HCT116 (cell line): Measurements from ENCODE around the gene DNAJA2. TPM values are rescaled to one million over a fixed set of nuclear protein-coding genes. Genes with fewer than 3 reads are reported as not detected.

ENCODE experiments used
- ATAC-seq: fragments of 200-7000 bp; cut with Tn5 transposase; 2 replicates; pipeline ENCODE4 v1.9.1; 2020; ENCODE audit warnings: mild to moderate bottlenecking, moderate library complexity
- Bru-seq: library from RNA; stranded (reverse); fragments of 400-500 nt; gene quantifications from one replicate; lab custom pipeline; 2021; lab: Mats Ljungman, UMichigan
- BruChase-seq, 2 experiments: library from RNA; stranded (reverse); fragments of 400-500 nt; gene quantifications; one replicate each; lab custom pipeline; 2021; lab: Mats Ljungman, UMichigan
- BruUV-seq: library from RNA; stranded (reverse); fragments of 400-500 nt; replicated peaks from 2 replicates; lab custom pipeline; 2021; lab: Mats Ljungman, UMichigan
- CTCF ChIA-PET: fragments of 300-600 bp; sonication (Branson Sonifier 250); formaldehyde crosslinking; loops from one replicate; lab custom pipeline; 2021; ENCODE audit warnings: antibody characterized with exemption; lab: Charles Lee
- POLR2A ChIA-PET: fragments of 300-600, 350-600 bp; sonication (Branson Sonifier 250); formaldehyde crosslinking; loops from one replicate; lab custom pipeline; 2021; ENCODE audit warnings: antibody characterized with exemption; lab: Charles Lee
- RAD21 ChIA-PET, 2 experiments: fragments of 300-600 bp; sonication (Branson Sonifier 250); formaldehyde crosslinking; loops; one replicate each; lab custom pipeline; 2023; ENCODE audit warnings: low total read pairs in 2 of 2; ENCODE audit not compliant: uncharacterized antibody in 2 of 2, unreplicated experiment in 2 of 2, low non-redundant PET in 1 of 2; lab: Charles Lee
- DNase-seq: peaks from one replicate; pipeline ENCODE4 v3.0.0-alpha.2; 2010; ENCODE audit warnings: low read depth, low spot score
- H2AFZ ChIP-seq: fragments of 200-600 bp; shearing (Covaris generic), sonication (generic); 2 replicates; pipeline ENCODE4 v1.6.1; 2017; ENCODE audit warnings: low read depth, mixed run types, mixed read lengths, antibody characterized with exemption, low read length; ENCODE audit not compliant: poor library complexity, severe bottlenecking
- H3K27ac ChIP-seq: 2 replicates; pipeline ENCODE4 v1.5.1; 2012; ENCODE audit warnings: low read depth, low read length
- H3K27me3 ChIP-seq: fragments of 200-600 bp; sonication (generic); 2 replicates; pipeline ENCODE4 v1.6.1; 2016; ENCODE audit warnings: mixed run types, low read length, mixed read lengths; ENCODE audit not compliant: insufficient read depth
- H3K36me3 ChIP-seq, 2 experiments: fragments of 200-500 bp in 1 of 2; fragments of 200-600 bp in 1 of 2; sonication (Bioruptor generic) in 1 of 2; sonication (generic) in 1 of 2; 2 replicates each; pipeline versions ENCODE4 v1.5.1 to v1.6.1; 2014 to 2016; ENCODE audit warnings: low read length in 2 of 2, inconsistent platforms in 1 of 2, mixed read lengths in 1 of 2, mixed run types in 1 of 2; ENCODE audit not compliant: insufficient read depth in 2 of 2, control insufficient read depth in 1 of 2
- H3K4me1 ChIP-seq, 2 experiments: fragments of 200-600 bp in 1 of 2; sonication (generic) in 1 of 2; 2 replicates each; pipeline versions ENCODE4 v1.5.1 to v1.6.1; 2012 to 2017; ENCODE audit warnings: low read length in 2 of 2, inconsistent platforms in 1 of 2, mild to moderate bottlenecking in 1 of 2, mixed read lengths in 1 of 2, mixed run types in 1 of 2, moderate library complexity in 1 of 2; ENCODE audit not compliant: insufficient read depth in 2 of 2, control insufficient read depth in 1 of 2
- H3K4me2 ChIP-seq: fragments of 200-600 bp; sonication (generic); 2 replicates; pipeline ENCODE4 v1.6.1; 2017; ENCODE audit warnings: mixed run types, low read length, mixed read lengths
- H3K4me3 ChIP-seq, 2 experiments: fragments of 200-600 bp in 1 of 2; sonication (generic) in 1 of 2; replicated peaks in 1 of 2; 2 replicates each; pipeline ENCODE4 v1.5.1; 2011 to 2016; ENCODE audit warnings: low read length in 2 of 2, control low read depth in 1 of 2, low read depth in 1 of 2, mild to moderate bottlenecking in 1 of 2, mixed read lengths in 1 of 2, mixed run types in 1 of 2
- H3K79me2 ChIP-seq: fragments of 200-600 bp; sonication (generic); 2 replicates; pipeline ENCODE4 v1.6.1; 2017; ENCODE audit warnings: mild to moderate bottlenecking, mixed run types, low read length, moderate library complexity, mixed read lengths; ENCODE audit not compliant: insufficient read depth
- H3K9ac ChIP-seq: fragments of 200-600 bp; sonication (generic); 2 replicates; pipeline ENCODE4 v1.6.1; 2016; ENCODE audit warnings: low read length, mixed read lengths
- H3K9me2 ChIP-seq: fragments of 200-600 bp; sonication (generic), shearing (Covaris generic); 2 replicates; pipeline ENCODE4 v1.6.1; 2017; ENCODE audit warnings: mixed run types, mild to moderate bottlenecking, moderate library complexity; ENCODE audit not compliant: insufficient read depth
- H3K9me3 ChIP-seq, 2 experiments: fragments of 200-500 bp in 1 of 2; fragments of 200-600 bp in 1 of 2; sonication (Bioruptor generic) in 1 of 2; sonication (generic) in 1 of 2; 2 replicates each; pipeline ENCODE4 v1.6.1; 2014 to 2017; ENCODE audit warnings: low read length in 2 of 2, mixed read lengths in 2 of 2, inconsistent platforms in 1 of 2, low read depth in 1 of 2, mild to moderate bottlenecking in 1 of 2, mixed run types in 1 of 2, moderate library complexity in 1 of 2; ENCODE audit not compliant: control insufficient read depth in 1 of 2, insufficient read depth in 1 of 2
- H4K20me1 ChIP-seq: fragments of 200-600 bp; sonication (generic), shearing (Covaris generic); 2 replicates; pipeline ENCODE4 v1.6.1; 2017; ENCODE audit warnings: mixed run types, mild to moderate bottlenecking, moderate library complexity; ENCODE audit not compliant: insufficient read depth
- CBX3 ChIP-seq: IDR thresholded peaks from 2 replicates; pipeline ENCODE4 v1.6.1; 2012; ENCODE audit warnings: low read depth
- CEBPB ChIP-seq: IDR thresholded peaks from 2 replicates; pipeline ENCODE4 v1.6.1; 2012; ENCODE audit warnings: low read depth
- EGR1 ChIP-seq: IDR thresholded peaks from 2 replicates; pipeline ENCODE4 v1.6.1; 2012; ENCODE audit warnings: low read depth
- EZH2phosphoT487 ChIP-seq: fragments of 200-600 bp; IDR thresholded peaks from 2 replicates; pipeline ENCODE4 v1.6.1; 2018; ENCODE audit warnings: antibody characterized with exemption, borderline replicate concordance
- FOSL1 ChIP-seq: IDR thresholded peaks from 2 replicates; pipeline ENCODE4 v1.6.1; 2012; ENCODE audit warnings: low read depth
- MAX ChIP-seq: IDR thresholded peaks from 2 replicates; pipeline ENCODE4 v1.6.1; 2012
- POLR2A ChIP-seq: IDR thresholded peaks from 2 replicates; pipeline ENCODE4 v1.7.0; 2011; ENCODE audit warnings: borderline replicate concordance; ENCODE audit not compliant: insufficient read depth, insufficient read length; ENCODE audit errors: extremely low read depth
- POLR2AphosphoS5 ChIP-seq: IDR thresholded peaks from 2 replicates; pipeline ENCODE4 v1.6.1; 2011; ENCODE audit warnings: mild to moderate bottlenecking, low read depth, low read length, moderate library complexity
- RAD21 ChIP-seq: IDR thresholded peaks from 2 replicates; pipeline ENCODE4 v1.6.1; 2012; ENCODE audit warnings: low read depth, mild to moderate bottlenecking
- SIN3A ChIP-seq: IDR thresholded peaks from 2 replicates; pipeline ENCODE4 v1.6.1; 2012; ENCODE audit warnings: low read depth
- SRF ChIP-seq: IDR thresholded peaks from 2 replicates; pipeline ENCODE4 v1.6.1; 2012; ENCODE audit warnings: low read depth
- TCF7L2 ChIP-seq: IDR thresholded peaks from 2 replicates; pipeline ENCODE4 v1.7.0; 2011; ENCODE audit warnings: borderline replicate concordance, inconsistent platforms; ENCODE audit not compliant: insufficient read depth, insufficient read length; ENCODE audit errors: extremely low read depth
- YY1 ChIP-seq: IDR thresholded peaks from 2 replicates; pipeline ENCODE4 v1.6.1; 2011; ENCODE audit warnings: low read length, low read depth, moderate library complexity, mild to moderate bottlenecking; ENCODE audit not compliant: insufficient replicate concordance; ENCODE audit errors: extremely low read depth
- ZBTB33 ChIP-seq: IDR thresholded peaks from 2 replicates; pipeline ENCODE4 v1.6.1; 2011; ENCODE audit warnings: mild to moderate bottlenecking, low read length, moderate library complexity; ENCODE audit not compliant: insufficient replicate concordance; ENCODE audit errors: extremely low read depth
- ZFX ChIP-seq: fragments of 450-650 bp; IDR thresholded peaks from 2 replicates; pipeline ENCODE4 v1.6.1; 2017
- intact Hi-C: fragments of 100-400 bp; cut with micrococcal nuclease; formaldehyde crosslinking; loops from 2 replicates; pipeline ENCODE4 v1.10.0; 2022
- long read RNA-seq: library from polyadenylated mRNA; unstranded; transcript quantifications from one replicate; pipeline ENCODE4 v2.0.0, GENCODE V29; 2021; ENCODE audit not compliant: unreplicated experiment
- polyA plus RNA-seq: library from polyadenylated mRNA; unstranded; fragments of >200 nt; gene quantifications from 2 replicates; pipeline ENCODE4 v1.2.1, GENCODE V29; 2012; ENCODE audit warnings: missing spikeins
- total RNA-seq: library from RNA; stranded (reverse); gene quantifications from one replicate; pipeline ENCODE4 v1.2.1, GENCODE V29; 2021; ENCODE audit not compliant: unreplicated experiment
- TF ChIP-seq, protein P1 (sequence below): IDR thresholded peaks from 2 replicates; pipeline ENCODE4 v1.6.1; 2012
- TF ChIP-seq, protein P2 (sequence below), 3 experiments: fragments of 200-600 bp in 1 of 3; sonication (generic) in 1 of 3; IDR thresholded peaks in 2 of 3; conservative IDR thresholded peaks in 1 of 3; 2 replicates each; pipeline ENCODE4 v1.5.1; 2012 to 2017; ENCODE audit warnings: low read depth in 2 of 3, low read length in 2 of 3, antibody characterized with exemption in 1 of 3, borderline replicate concordance in 1 of 3, control low read depth in 1 of 3, mild to moderate bottlenecking in 1 of 3, mixed read lengths in 1 of 3, mixed run types in 1 of 3, moderate library complexity in 1 of 3; ENCODE audit not compliant: insufficient read depth in 1 of 3

Gene DNAJA2
- total RNA-seq (68.2 TPM), Bru-seq, nascent RNA (percentile 92 among the genes with signal in this experiment), BruChase-seq, experiment 1, labeled RNA remaining after a 6-hour chase (percentile 96 among the genes with signal in this experiment), BruChase-seq, experiment 2, labeled RNA remaining after a 2-hour chase (percentile 92 among the genes with signal in this experiment)
- polyA plus RNA-seq = 32.3 and 35.0 TPM in 2 replicates
- long read RNA-seq, transcript DNAJA2-201 (9 exons, 3,122 nt) = major isoform, 208 of 223 reads
- long read RNA-seq, partial matches to known transcripts = 6 of 223 reads
- long read RNA-seq, other reads (novel, unspliced or antisense) = 9 of 223 reads

- ATAC-seq (peak; percentile 92), DNase-seq (peak; percentile 77)
- H2AFZ ChIP-seq = peak within 1 kb of the TSS; percentile 38
- BruUV-seq = no TSS peak
- peak within 1 kb of the TSS; percentile 86 for H3K4me2 ChIP-seq
- no peaks in the 10 kb centered on the region for H3K9me2 ChIP-seq
- ChIA-PET POLR2A (interaction anchor here (1.0 kb wide), 1 partner anchor 64 kb away, joined by 4 read pairs; no protein-coding TSS in a partner anchor), CTCF (interaction anchor here (1.9 kb wide), 1 partner anchor 45 kb away, joined by 7 read pairs; no protein-coding TSS in a partner anchor), RAD21 (interaction anchor here in 1 of 2 experiments (0.5 kb wide), 1 partner anchor 64 kb away, joined by 3 read pairs; no protein-coding TSS in a partner anchor)
- H3K9me3 ChIP-seq = no peaks in the 10 kb centered on the region
- H3K4me3 ChIP-seq = peak within 1 kb of the TSS; percentile 61 to 84
- H3K36me3 ChIP-seq = peaks cover 18 to 21% of the 10 kb centered on the region in 2 experiments
- peaks cover 11 to 32% of the 10 kb centered on the region in 2 experiments for H3K4me1 ChIP-seq
- H3K9ac ChIP-seq = peak within 1 kb of the TSS; percentile 87
- no peaks in the 10 kb centered on the region for H3K27me3 ChIP-seq
- intact Hi-C loops = no loop called here
- H4K20me1 ChIP-seq = peaks cover 14% of the 10 kb centered on the region; the same call in 1 of the 2 replicates
- peaks cover 53% of the 10 kb centered on the region for H3K79me2 ChIP-seq
- H3K27ac ChIP-seq = peak within 1 kb of the TSS; percentile 80
- TF ChIP-seq CEBPB = no peak
- TF ChIP-seq RAD21 = no peak
- TF ChIP-seq POLR2A = peak; percentile 91
- TF ChIP-seq ZFX = peak; percentile 98
- peak; percentile 5 for TF ChIP-seq YY1
- TF ChIP-seq SRF = no peak
- no peak for TF ChIP-seq EZH2phosphoT487
- TF ChIP-seq, protein P1, sequence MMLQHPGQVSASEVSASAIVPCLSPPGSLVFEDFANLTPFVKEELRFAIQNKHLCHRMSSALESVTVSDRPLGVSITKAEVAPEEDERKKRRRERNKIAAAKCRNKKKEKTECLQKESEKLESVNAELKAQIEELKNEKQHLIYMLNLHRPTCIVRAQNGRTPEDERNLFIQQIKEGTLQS = no peak
- TF ChIP-seq FOSL1 = no peak
- TF ChIP-seq, protein P2, sequence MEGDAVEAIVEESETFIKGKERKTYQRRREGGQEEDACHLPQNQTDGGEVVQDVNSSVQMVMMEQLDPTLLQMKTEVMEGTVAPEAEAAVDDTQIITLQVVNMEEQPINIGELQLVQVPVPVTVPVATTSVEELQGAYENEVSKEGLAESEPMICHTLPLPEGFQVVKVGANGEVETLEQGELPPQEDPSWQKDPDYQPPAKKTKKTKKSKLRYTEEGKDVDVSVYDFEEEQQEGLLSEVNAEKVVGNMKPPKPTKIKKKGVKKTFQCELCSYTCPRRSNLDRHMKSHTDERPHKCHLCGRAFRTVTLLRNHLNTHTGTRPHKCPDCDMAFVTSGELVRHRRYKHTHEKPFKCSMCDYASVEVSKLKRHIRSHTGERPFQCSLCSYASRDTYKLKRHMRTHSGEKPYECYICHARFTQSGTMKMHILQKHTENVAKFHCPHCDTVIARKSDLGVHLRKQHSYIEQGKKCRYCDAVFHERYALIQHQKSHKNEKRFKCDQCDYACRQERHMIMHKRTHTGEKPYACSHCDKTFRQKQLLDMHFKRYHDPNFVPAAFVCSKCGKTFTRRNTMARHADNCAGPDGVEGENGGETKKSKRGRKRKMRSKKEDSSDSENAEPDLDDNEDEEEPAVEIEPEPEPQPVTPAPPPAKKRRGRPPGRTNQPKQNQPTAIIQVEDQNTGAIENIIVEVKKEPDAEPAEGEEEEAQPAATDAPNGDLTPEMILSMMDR (IDR thresholded peaks at IDR 0.05 in 2 of 3, conservative IDR thresholded peaks at IDR 0.05 in 1 of 3; ENCODE audit: borderline replicate concordance in 1 of 3, insufficient read depth in 1 of 3, low read depth in 2 of 3, low read length in 2 of 3) = no peak
- TF ChIP-seq ZBTB33 = no peak
- TF ChIP-seq POLR2AphosphoS5 = peak; percentile 95
- no peak for TF ChIP-seq CBX3
- no peak for TF ChIP-seq TCF7L2
- peak; percentile 87 for TF ChIP-seq EGR1
- peak; percentile 66; the same call in 1 of the 2 replicates for TF ChIP-seq SIN3A
- peak; percentile 55 for TF ChIP-seq MAX
Measured at GRCh38 chr16:46973207-46973995, at the start of gene DNAJA2. TSS of gene DNAJA2 (minus strand) at chr16:46973674. CDS start at chr16:46973572, 102 bp downstream.
